Smooth muscle cell (in vitro differentiated cells): ENCODE results near the gene SUPT5H. TPM values are rescaled to one million over a fixed set of nuclear protein-coding genes. Genes with fewer than 3 reads are reported as not detected.
A peak's percentile ranks its signal among the peaks of the same experiment; 100 is the strongest.

Experiments
- DNase-seq: peaks from one replicate; lab custom pipeline; 2025; ENCODE audit not compliant: unreplicated experiment; lab: John Stamatoyannopoulos, UW
- H2AFZ ChIP-seq: fragments of 200-600 bp; sonication (generic); 2 replicates; pipeline ENCODE4 v1.6.0; 2016; ENCODE audit warnings: antibody characterized with exemption, low read depth, mild to moderate bottlenecking
- H3F3A ChIP-seq: fragments of 200-600 bp; sonication (generic); 2 replicates; pipeline ENCODE4 v1.6.0; 2017; ENCODE audit warnings: antibody characterized with exemption, low read depth
- H3K27ac ChIP-seq: fragments of 200-600 bp; sonication (generic); 2 replicates; pipeline ENCODE4 v1.5.1; 2016; ENCODE audit warnings: low read depth, mild to moderate bottlenecking
- H3K27me3 ChIP-seq: fragments of 200-600 bp; sonication (generic); 2 replicates; pipeline ENCODE4 v1.6.1; 2016; ENCODE audit warnings: low read depth, mild to moderate bottlenecking
- H3K36me3 ChIP-seq: fragments of 200-600 bp; sonication (generic); 2 replicates; pipeline ENCODE4 v1.5.1; 2016; ENCODE audit warnings: low read depth
- H3K4me1 ChIP-seq: fragments of 200-600 bp; sonication (generic); 2 replicates; pipeline ENCODE4 v1.5.1; 2016; ENCODE audit warnings: low read depth
- H3K4me2 ChIP-seq: fragments of 200-600 bp; sonication (generic); 2 replicates; pipeline ENCODE4 v1.6.0; 2016; ENCODE audit warnings: mild to moderate bottlenecking
- H3K4me3 ChIP-seq: fragments of 200-600 bp; sonication (generic); 2 replicates; pipeline ENCODE4 v1.5.1; 2016; ENCODE audit warnings: mild to moderate bottlenecking
- H3K79me2 ChIP-seq: fragments of 200-600 bp; sonication (generic); 2 replicates; pipeline ENCODE4 v1.6.0; 2016; ENCODE audit warnings: low read depth, mild to moderate bottlenecking
- H3K9ac ChIP-seq: fragments of 200-600 bp; sonication (generic); 2 replicates; pipeline ENCODE4 v1.6.0; 2016; ENCODE audit warnings: low read depth
- H3K9me3 ChIP-seq: fragments of 200-600 bp; sonication (generic); replicated peaks from 2 replicates; pipeline ENCODE4 v1.5.1; 2016; ENCODE audit warnings: low read depth
- H4K20me1 ChIP-seq: fragments of 200-600 bp; sonication (generic); 2 replicates; pipeline ENCODE4 v1.6.0; 2016; ENCODE audit warnings: low read depth
- WGBS: methylation state at CpG from one replicate; pipeline ENCODE4 v1.1.7; 2016; ENCODE audit warnings: low lambda C conversion rate; 5-methylcytosine and 5-hydroxymethylcytosine counted together
- polyA plus RNA-seq: library from polyadenylated mRNA; unstranded; fragments of >200 nt; fragmentation: Nextera tagmentation; extraction: Ambion mirVana; gene quantifications from 2 replicates; pipeline ENCODE4 v1.2.1, GENCODE V29; 2016
- total RNA-seq: library from RNA; depleted of rRNA; stranded (reverse); fragments of >200 nt; gene quantifications from 2 replicates; pipeline ENCODE4 v1.2.3, GENCODE V29; 2014
- TF ChIP-seq, protein P1 (sequence below): fragments of 200-600 bp; sonication (generic); IDR thresholded peaks from 2 replicates; pipeline ENCODE4 v1.5.1; 2017; ENCODE audit warnings: borderline replicate concordance, mild to moderate bottlenecking, antibody characterized with exemption; ENCODE audit not compliant: insufficient read depth, poor library complexity, severe bottlenecking

The SUPT5H gene
- total and polyA plus RNA-seq, 2 experiments from 2014 or later: 44.9 to 134 TPM

DNA sequence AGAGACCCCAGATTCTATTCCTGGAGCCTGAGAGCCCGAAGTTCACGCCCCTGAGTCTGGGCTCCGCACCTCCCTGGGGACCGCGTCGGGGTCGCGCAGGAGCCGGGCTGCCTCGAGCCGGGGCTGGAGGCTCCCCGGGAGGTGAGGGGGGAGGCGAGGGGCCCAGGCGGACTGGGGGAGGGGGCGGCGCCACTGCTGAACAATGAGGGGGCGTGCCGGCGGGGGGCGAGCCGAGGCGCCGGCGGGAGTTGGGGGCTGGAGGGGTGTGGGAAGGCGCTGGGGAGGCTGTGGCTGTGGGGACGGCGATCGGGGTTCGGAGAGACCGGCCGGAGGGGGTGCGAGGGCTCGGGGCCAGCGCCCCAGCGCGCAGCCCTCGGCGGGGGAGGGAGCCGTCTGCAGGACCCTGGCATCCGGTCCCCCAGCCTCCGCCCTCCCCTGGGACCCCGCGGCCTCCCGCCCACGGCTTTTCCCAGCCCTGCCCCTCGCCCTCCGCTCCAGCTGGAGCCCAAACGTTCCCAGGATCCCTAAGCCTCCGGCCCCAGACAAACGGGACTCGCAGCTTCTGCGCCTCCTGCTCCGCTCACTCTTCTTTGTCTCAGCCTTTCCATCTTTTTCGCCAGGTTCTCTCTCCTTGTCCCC, 32.0 kb upstream of the SUPT5H start:
- H3K9ac ChIP-seq: peak overlapping the region; percentile 75

DNA sequence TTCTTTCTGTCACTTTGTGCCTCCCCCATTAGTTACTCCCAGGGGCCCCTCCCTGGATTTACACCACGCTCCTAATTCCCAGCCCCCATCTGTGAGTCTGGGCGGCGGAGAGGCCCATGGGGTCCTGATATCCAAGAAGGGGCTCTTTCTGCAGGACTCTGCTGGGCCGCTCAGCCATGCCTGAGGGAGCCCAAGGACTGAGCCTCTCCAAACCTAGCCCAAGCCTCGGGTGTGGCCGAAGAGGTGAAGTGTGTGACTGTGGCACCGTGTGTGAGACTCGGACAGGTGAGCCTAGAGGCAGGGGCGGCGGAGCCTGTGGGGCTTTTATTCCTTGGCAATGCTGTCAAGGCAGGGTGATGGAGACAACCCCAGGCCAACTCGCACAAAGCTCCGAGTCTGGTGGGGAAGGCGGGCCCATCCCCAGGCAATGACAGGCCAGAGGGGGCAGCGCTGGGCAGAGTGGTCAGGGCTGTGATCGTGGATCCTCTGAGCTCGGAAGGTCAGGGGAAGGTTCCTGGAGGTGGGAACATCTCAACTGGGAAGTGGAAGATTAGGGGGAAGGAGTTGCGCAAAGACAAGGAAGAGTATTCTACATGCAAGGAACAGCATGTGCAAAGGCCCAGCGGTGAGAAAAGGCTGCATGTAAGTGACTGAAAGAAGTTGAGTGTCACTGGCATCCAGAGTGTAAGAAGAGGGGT, 31.3 kb upstream of the SUPT5H start:
- Histone ChIP-seq H3K27ac (peak overlapping the region; percentile 81), H3K9me3 (no peaks in the 10 kb centered on the region), H3K27me3 (no peaks in the 10 kb centered on the region), H2AFZ (no peak overlapping the region), H3K9ac (peak overlapping the region; percentile 75), H3K4me2 (peak overlapping the region; percentile 83), H3K4me3 (peak overlapping the region; percentile 80), H3K36me3 (no peaks in the 10 kb centered on the region), H3K4me1 (peaks cover 17% of the 10 kb centered on the region), H4K20me1 (peaks cover 26% of the 10 kb centered on the region), H3K79me2 (peaks cover 51% of the 10 kb centered on the region), H3F3A (peaks cover 7% of the 10 kb centered on the region)
- no peak for DNase-seq
- TF ChIP-seq, protein P1, sequence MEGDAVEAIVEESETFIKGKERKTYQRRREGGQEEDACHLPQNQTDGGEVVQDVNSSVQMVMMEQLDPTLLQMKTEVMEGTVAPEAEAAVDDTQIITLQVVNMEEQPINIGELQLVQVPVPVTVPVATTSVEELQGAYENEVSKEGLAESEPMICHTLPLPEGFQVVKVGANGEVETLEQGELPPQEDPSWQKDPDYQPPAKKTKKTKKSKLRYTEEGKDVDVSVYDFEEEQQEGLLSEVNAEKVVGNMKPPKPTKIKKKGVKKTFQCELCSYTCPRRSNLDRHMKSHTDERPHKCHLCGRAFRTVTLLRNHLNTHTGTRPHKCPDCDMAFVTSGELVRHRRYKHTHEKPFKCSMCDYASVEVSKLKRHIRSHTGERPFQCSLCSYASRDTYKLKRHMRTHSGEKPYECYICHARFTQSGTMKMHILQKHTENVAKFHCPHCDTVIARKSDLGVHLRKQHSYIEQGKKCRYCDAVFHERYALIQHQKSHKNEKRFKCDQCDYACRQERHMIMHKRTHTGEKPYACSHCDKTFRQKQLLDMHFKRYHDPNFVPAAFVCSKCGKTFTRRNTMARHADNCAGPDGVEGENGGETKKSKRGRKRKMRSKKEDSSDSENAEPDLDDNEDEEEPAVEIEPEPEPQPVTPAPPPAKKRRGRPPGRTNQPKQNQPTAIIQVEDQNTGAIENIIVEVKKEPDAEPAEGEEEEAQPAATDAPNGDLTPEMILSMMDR: no peak
- WGBS: 17% methylated on average over 18 of the region's 18 CpGs

More for the DNA sequence above, 32.0 kb upstream of the SUPT5H start:
- TF ChIP-seq, protein P1: no peak
- H3K9me3 ChIP-seq: no peaks in the 10 kb centered on the region
- H3F3A ChIP-seq: peaks cover 13% of the 10 kb centered on the region
- peak overlapping the region; percentile 83 for H3K4me2 ChIP-seq
- H3K4me3 ChIP-seq: peak overlapping the region; percentile 80
- H3K27me3 ChIP-seq: no peaks in the 10 kb centered on the region
- H3K27ac ChIP-seq: peak overlapping the region; percentile 81
- H2AFZ ChIP-seq: peak overlapping the region; percentile 33
- no peaks in the 10 kb centered on the region for H3K36me3 ChIP-seq
- WGBS: under 1% methylated on average over 26 of the region's 54 CpGs
- peaks cover 51% of the 10 kb centered on the region for H3K79me2 ChIP-seq
- peak; percentile 66 for DNase-seq
- H3K4me1 ChIP-seq: peaks cover 20% of the 10 kb centered on the region
- H4K20me1 ChIP-seq: peaks cover 33% of the 10 kb centered on the region

DNA sequence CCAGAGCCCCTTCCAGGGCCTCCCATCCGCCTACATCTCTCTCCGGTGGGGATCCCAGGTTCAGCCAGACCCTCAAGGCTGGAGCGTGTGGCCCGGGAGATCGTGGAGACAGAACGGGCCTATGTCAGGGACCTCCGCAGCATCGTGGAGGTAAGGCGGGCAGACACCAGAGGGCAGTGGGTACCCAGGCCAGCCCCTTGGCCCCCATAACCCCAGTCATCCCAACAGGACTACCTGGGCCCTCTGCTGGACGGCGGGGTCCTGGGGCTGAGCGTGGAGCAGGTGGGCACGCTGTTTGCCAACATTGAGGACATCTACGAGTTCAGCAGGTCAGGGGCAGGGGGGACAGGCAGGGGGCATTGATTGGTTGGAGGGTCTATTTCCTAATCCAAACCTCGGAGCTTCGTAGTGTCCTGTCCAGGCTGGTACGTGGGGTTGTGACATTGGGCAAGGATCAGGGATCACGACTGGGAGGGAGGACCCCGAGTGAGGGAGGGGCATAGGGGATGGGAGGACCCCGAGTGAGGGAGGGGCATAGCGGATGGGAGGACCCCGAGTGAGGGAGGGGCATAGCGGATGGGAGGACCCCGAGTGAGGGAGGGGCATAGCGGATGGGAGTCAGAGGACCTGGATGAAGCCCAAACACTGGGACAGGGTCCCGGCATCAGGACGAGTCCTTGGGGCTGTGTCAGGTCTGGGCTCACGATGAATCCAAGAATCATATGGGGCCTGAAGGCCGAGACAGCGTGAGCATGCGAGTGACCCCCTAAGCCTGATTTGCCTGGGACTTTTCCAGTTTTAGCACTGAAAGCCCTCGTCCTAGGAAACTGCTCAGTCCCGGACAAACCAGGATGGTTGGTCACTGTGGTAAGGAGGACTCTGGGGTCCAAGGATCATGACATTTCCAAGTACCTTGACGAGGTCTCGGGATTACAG, 30.0 kb upstream of the SUPT5H start:
- H3K4me3 ChIP-seq: peak overlapping the region; percentile 80
- no peaks in the 10 kb centered on the region for H3K9me3 ChIP-seq
- no peaks in the 10 kb centered on the region for H3K27me3 ChIP-seq
- no peak for DNase-seq
- WGBS: 83% methylated on average over 35 of the region's 35 CpGs
- peaks cover 26% of the 10 kb centered on the region for H4K20me1 ChIP-seq
- H3K9ac ChIP-seq: no peak overlapping the region
- H2AFZ ChIP-seq: no peak overlapping the region
- H3K4me2 ChIP-seq: peak overlapping the region; percentile 83
- H3F3A ChIP-seq: peaks cover 6% of the 10 kb centered on the region
- TF ChIP-seq, protein P1: no peak
- no peaks in the 10 kb centered on the region for H3K36me3 ChIP-seq
- no peak overlapping the region for H3K27ac ChIP-seq
- peaks cover 13% of the 10 kb centered on the region for H3K4me1 ChIP-seq
- peaks cover 52% of the 10 kb centered on the region for H3K79me2 ChIP-seq
